IMR-90 (cell line): ENCODE results near the gene POLR2M. TPM values are rescaled to one million over a fixed set of nuclear protein-coding genes. Genes with fewer than 3 reads are reported as not detected.

Experiments used
- ATAC-seq: fragments of 200-7000 bp; cut with Tn5 transposase; 2 replicates; pipeline ENCODE4 v1.9.1; 2020; ENCODE audit warnings: low read depth, mild to moderate bottlenecking, moderate library complexity
- BruUV-seq: library from RNA; stranded (reverse); fragments of 400-500 nt; replicated peaks from 2 replicates; lab custom pipeline; 2021; lab: Mats Ljungman, UMichigan
- CTCF ChIA-PET: fragments of 300-600 bp; formaldehyde crosslinking; extraction: SDS; loops from one replicate; lab custom pipeline; 2021; ENCODE audit warnings: antibody characterized with exemption; lab: Yijun Ruan, JAX
- POLR2A ChIA-PET: fragments of 300-600 bp; sonication (Branson Sonifier 250); formaldehyde crosslinking; loops from one replicate; lab custom pipeline; 2022; ENCODE audit warnings: antibody characterized with exemption; ENCODE audit not compliant: unreplicated experiment; lab: Charles Lee
- DNase-seq: peaks from one replicate; pipeline ENCODE4 v3.0.0; 2013
- H2AFZ ChIP-seq: replicated peaks from 2 replicates; pipeline ENCODE3; 2013; ENCODE audit warnings: low read length, mild to moderate bottlenecking; ENCODE audit not compliant: poor library complexity
- H2AK5ac ChIP-seq: 2 replicates; pipeline ENCODE4 v1.6.1; 2013; ENCODE audit warnings: low read depth, low read length, inconsistent platforms
- H2AK9ac ChIP-seq: replicated peaks from 2 replicates; pipeline ENCODE3; 2013; ENCODE audit warnings: mild to moderate bottlenecking, low read depth, low read length, moderate library complexity; ENCODE audit not compliant: poor library complexity
- H2BK120ac ChIP-seq: 2 replicates; pipeline ENCODE4 v1.6.1; 2013; ENCODE audit warnings: low read depth, low read length, inconsistent platforms
- H2BK15ac ChIP-seq: 3 replicates; pipeline ENCODE4 v1.6.1; 2013; ENCODE audit warnings: low read depth, low read length, inconsistent platforms
- H2BK20ac ChIP-seq: 2 replicates; pipeline ENCODE4 v1.6.1; 2013; ENCODE audit warnings: low read depth, mild to moderate bottlenecking, inconsistent platforms, low read length, moderate library complexity
- H2BK5ac ChIP-seq: 2 replicates; pipeline ENCODE4 v1.6.1; 2013; ENCODE audit warnings: mild to moderate bottlenecking, low read depth, low read length, inconsistent platforms; ENCODE audit not compliant: poor library complexity, severe bottlenecking
- H3K14ac ChIP-seq: replicated peaks from 2 replicates; pipeline ENCODE4 v1.6.1; 2013; ENCODE audit warnings: low read depth, low read length, inconsistent platforms
- H3K18ac ChIP-seq: 2 replicates; pipeline ENCODE4 v1.6.1; 2013; ENCODE audit warnings: low read depth, low read length, control low read depth
- H3K23ac ChIP-seq: 2 replicates; pipeline ENCODE4 v1.6.1; 2013; ENCODE audit warnings: low read depth, low read length, inconsistent platforms
- H3K27ac ChIP-seq: 2 replicates; pipeline ENCODE4 v1.5.1; 2013; ENCODE audit warnings: mild to moderate bottlenecking, control low read depth, low read length; ENCODE audit not compliant: insufficient read depth
- H3K27me3 ChIP-seq: 2 replicates; pipeline ENCODE4 v1.6.1; 2013; ENCODE audit warnings: low read length; ENCODE audit not compliant: control insufficient read depth, insufficient read depth
- H3K36me3 ChIP-seq: 2 replicates; pipeline ENCODE4 v1.6.1; 2013; ENCODE audit warnings: low read length, mixed read lengths; ENCODE audit not compliant: control insufficient read depth, insufficient read depth
- H3K4ac ChIP-seq: 2 replicates; pipeline ENCODE4 v1.6.1; 2013; ENCODE audit warnings: low read depth, low read length, inconsistent platforms
- H3K4me1 ChIP-seq: 2 replicates; pipeline ENCODE4 v1.6.1; 2013; ENCODE audit warnings: low read length, mixed read lengths; ENCODE audit not compliant: control insufficient read depth, insufficient read depth
- H3K4me2 ChIP-seq: 2 replicates; pipeline ENCODE4 v1.6.1; 2013; ENCODE audit warnings: low read depth, mild to moderate bottlenecking, control low read depth, low read length, moderate library complexity
- H3K4me3 ChIP-seq: 2 replicates; pipeline ENCODE4 v1.5.1; 2013; ENCODE audit warnings: low read depth, mild to moderate bottlenecking, control low read depth, low read length, moderate library complexity; ENCODE audit not compliant: insufficient read depth
- H3K56ac ChIP-seq: 2 replicates; pipeline ENCODE4 v1.6.1; 2013; ENCODE audit warnings: low read length, inconsistent platforms; ENCODE audit not compliant: insufficient read depth; ENCODE audit errors: extremely low read depth
- H3K79me1 ChIP-seq, 2 experiments: 2 replicates each; pipeline ENCODE4 v1.6.1; 2013; ENCODE audit warnings: low read length in 2 of 2, inconsistent platforms in 1 of 2, low read depth in 1 of 2
- H3K9ac ChIP-seq: 2 replicates; pipeline ENCODE4 v1.6.1; 2013; ENCODE audit warnings: low read depth, low read length, control low read depth
- H3K9me1 ChIP-seq: 2 replicates; pipeline ENCODE4 v1.6.1; 2013; ENCODE audit warnings: low read length, inconsistent platforms; ENCODE audit not compliant: insufficient read depth
- H3K9me3 ChIP-seq: 2 replicates; pipeline ENCODE4 v1.6.1; 2013; ENCODE audit warnings: low read length; ENCODE audit not compliant: control insufficient read depth, insufficient read depth
- H4K20me1 ChIP-seq: 2 replicates; pipeline ENCODE4 v1.6.1; 2013; ENCODE audit warnings: low read length, inconsistent platforms; ENCODE audit not compliant: insufficient read depth
- H4K5ac ChIP-seq: 2 replicates; pipeline ENCODE4 v1.6.1; 2013; ENCODE audit warnings: mild to moderate bottlenecking, low read depth, low read length, control low read depth
- H4K8ac ChIP-seq, 2 experiments: 2 replicates each; pipeline ENCODE4 v1.6.1; 2013; ENCODE audit warnings: low read depth in 2 of 2, low read length in 2 of 2, control low read depth in 1 of 2, inconsistent platforms in 1 of 2
- H4K91ac ChIP-seq: 2 replicates; pipeline ENCODE4 v1.6.1; 2013; ENCODE audit warnings: low read depth, low read length, inconsistent platforms; ENCODE audit not compliant: insufficient read depth
- BHLHE40 ChIP-seq: fragments of 150-350 bp; IDR thresholded peaks from 2 replicates; pipeline ENCODE4 v1.6.1; 2016; ENCODE audit warnings: mild to moderate bottlenecking, low read depth, low read length
- CEBPB ChIP-seq: IDR thresholded peaks from 2 replicates; pipeline ENCODE4 v1.6.1; 2012; ENCODE audit warnings: low read depth, low read length, improper control_type of control experiment
- CHD1 ChIP-seq: IDR thresholded peaks from 2 replicates; pipeline ENCODE4 v1.6.1; 2012; ENCODE audit warnings: low read depth, low read length, improper control_type of control experiment
- FOS ChIP-seq: fragments of 150-350 bp; IDR thresholded peaks from 2 replicates; pipeline ENCODE4 v1.6.1; 2016; ENCODE audit warnings: low read depth, low read length
- MAFK ChIP-seq: IDR thresholded peaks from 2 replicates; pipeline ENCODE4 v1.6.1; 2012; ENCODE audit warnings: low read depth, low read length, improper control_type of control experiment
- MAZ ChIP-seq: IDR thresholded peaks from 2 replicates; pipeline ENCODE4 v1.6.1; 2012; ENCODE audit warnings: low read depth, mild to moderate bottlenecking, low read length, improper control_type of control experiment, moderate library complexity, borderline replicate concordance
- MXI1 ChIP-seq: IDR thresholded peaks from 2 replicates; pipeline ENCODE4 v1.6.1; 2012; ENCODE audit warnings: low read depth, mild to moderate bottlenecking, low read length, moderate library complexity, borderline replicate concordance
- NFE2L2 ChIP-seq: fragments of 150-350 bp; IDR thresholded peaks from 2 replicates; pipeline ENCODE4 v1.6.1; 2016; ENCODE audit warnings: low read depth, mild to moderate bottlenecking, low read length
- POLR2A ChIP-seq: IDR thresholded peaks from 2 replicates; pipeline ENCODE4 v1.6.1; 2012; ENCODE audit warnings: mild to moderate bottlenecking, low read depth, low read length
- RAD21 ChIP-seq: IDR thresholded peaks from 2 replicates; pipeline ENCODE4 v1.6.1; 2012; ENCODE audit warnings: low read length, improper control_type of control experiment
- RCOR1 ChIP-seq: IDR thresholded peaks from 2 replicates; pipeline ENCODE4 v1.6.1; 2012; ENCODE audit warnings: mild to moderate bottlenecking, low read length, improper control_type of control experiment; ENCODE audit not compliant: insufficient replicate concordance
- RFX5 ChIP-seq: IDR thresholded peaks from 2 replicates; pipeline ENCODE4 v1.8.0; 2012; ENCODE audit warnings: low read depth, mild to moderate bottlenecking, low read length, moderate library complexity
- SMC3 ChIP-seq: fragments of 150-350 bp; IDR thresholded peaks from 2 replicates; pipeline ENCODE4 v1.6.1; 2016; ENCODE audit warnings: low read depth, mild to moderate bottlenecking, antibody characterized with exemption, low read length, moderate library complexity
- USF2 ChIP-seq: fragments of 150-350 bp; IDR thresholded peaks from 2 replicates; pipeline ENCODE4 v1.6.1; 2017; ENCODE audit warnings: mild to moderate bottlenecking, antibody characterized with exemption, low read length, low read depth
- WGBS, 2 experiments: methylation state at CpG; one replicate each; pipeline versions ENCODE4 v1.1.5 to v1.1.7; 2013; ENCODE audit warnings: missing lambda C conversion rate in 2 of 2; ENCODE audit not compliant: insufficient read length in 1 of 2; ENCODE audit errors: extremely low coverage in 2 of 2; 5-methylcytosine and 5-hydroxymethylcytosine counted together
- dilution Hi-C: fragments of 300-500 bp; cut with HindIII; formaldehyde crosslinking; loops from one replicate; pipeline ENCODE4 v1.14.3; 2018; ENCODE audit warnings: low sequenced_read_pairs; ENCODE audit not compliant: unreplicated experiment
- in situ Hi-C: fragments of 300-500 bp; cut with MboI; formaldehyde crosslinking; loops from 3 replicates; pipeline ENCODE4 v1.14.3; 2019; ENCODE audit warnings: low sequenced_read_pairs, inconsistent platforms, mixed read lengths
- intact Hi-C: fragments of 100-400 bp; cut with micrococcal nuclease; formaldehyde crosslinking; loops from 2 replicates; pipeline ENCODE4 v1.10.0; 2022
- polyA plus RNA-seq, 3 experiments: library from polyadenylated mRNA; depleted of rRNA; stranded (reverse); fragments of >200 nt; gene quantifications; 2 replicates each; pipeline ENCODE4 v1.2.3, GENCODE V29; 2012; ENCODE audit warnings: low replicate concordance in 1 of 3
- total RNA-seq: library from RNA; depleted of rRNA; stranded (reverse); fragments of >200 nt; gene quantifications from 2 replicates; pipeline ENCODE4 v1.2.3, GENCODE V29; 2012
- TF ChIP-seq, protein P1 (sequence below): conservative IDR thresholded peaks from 2 replicates; pipeline ENCODE4 v1.5.1; 2012; ENCODE audit warnings: mild to moderate bottlenecking, low read depth, low read length, improper control_type of control experiment

POLR2M gene
- total and polyA plus RNA-seq, 2 of the 4 experiments (the other 2 are of a cell fraction) = 60.8 to 117 TPM

DNA sequence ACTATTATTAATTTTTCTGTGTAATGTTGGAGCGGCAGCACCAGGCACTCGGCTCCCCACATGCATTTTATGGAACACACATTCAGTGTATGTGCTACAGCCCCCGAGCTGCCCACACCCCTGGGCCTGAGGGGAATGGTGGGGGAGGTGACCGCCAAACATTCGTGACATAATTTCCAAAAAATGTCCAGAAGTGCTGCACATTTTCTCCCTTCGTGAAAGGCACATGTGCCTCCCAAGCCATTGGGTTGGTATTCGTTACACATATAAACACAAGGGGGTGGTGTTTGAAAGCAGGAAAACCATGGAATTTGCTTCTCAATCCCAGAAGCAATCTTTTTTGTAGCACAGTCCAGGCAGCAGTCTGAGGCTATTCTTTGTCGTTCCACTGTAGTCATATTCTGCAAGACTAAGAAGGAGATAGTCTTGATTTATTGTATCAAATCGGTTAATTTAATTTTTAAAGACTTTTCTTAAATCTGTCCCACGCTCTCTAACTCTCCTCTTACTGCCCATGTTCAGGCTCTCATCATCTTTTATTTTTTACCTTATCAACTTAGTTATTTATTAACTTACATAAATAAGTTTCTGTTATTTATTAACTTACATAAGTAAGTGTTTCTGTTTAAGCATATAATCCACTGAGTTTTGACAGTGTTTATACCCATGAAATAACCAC, 39.2 kb upstream of the POLR2M start (continued):
- TF ChIP-seq RAD21 = peak; percentile 66

- ATAC-seq = no peak
- H2BK120ac ChIP-seq = no peak overlapping the region
- no peak overlapping the region for H3K18ac ChIP-seq
- no peak overlapping the region for H2AK9ac ChIP-seq
- no CpG with 5 or more reads among the region's 4 CpGs for WGBS, 2 experiments
- H2BK5ac ChIP-seq = no peak overlapping the region
- in situ Hi-C loops (loop anchor here (10.0 kb wide), 1 partner anchor 197 kb away; no protein-coding TSS in a partner anchor), dilution Hi-C loops (no loop called here), intact Hi-C loops (loop anchor here (5.0 to 10.0 kb wide), 2 partner anchors 84 to 407 kb away; no protein-coding TSS in a partner anchor)
- DNase-seq = no peak
- no peaks in the 10 kb centered on the region for H3K79me1 ChIP-seq
- no peak overlapping the region for H2AFZ ChIP-seq
- no peak overlapping the region for H3K9ac ChIP-seq
- no peaks in the 10 kb centered on the region for H3K9me1 ChIP-seq
- no peak overlapping the region for H3K4me2 ChIP-seq
- no peak overlapping the region for H4K5ac ChIP-seq
- ChIA-PET POLR2A (no interaction called here), CTCF (interaction anchor here (0.9 to 1.6 kb wide), 5 partner anchors 9 to 403 kb away, joined by 3 to 6 read pairs (median 4); no protein-coding TSS in a partner anchor)
- H2AK5ac ChIP-seq = no peak overlapping the region
- H4K91ac ChIP-seq = no peak overlapping the region
- H3K4me3 ChIP-seq = no peak overlapping the region
- H3K36me3 ChIP-seq = no peaks in the 10 kb centered on the region
- H3K4ac ChIP-seq = no peak overlapping the region
- no peaks in the 10 kb centered on the region for H4K20me1 ChIP-seq
- no peaks in the 10 kb centered on the region for H3K9me3 ChIP-seq
- no peak overlapping the region for H2BK20ac ChIP-seq
- H3K14ac ChIP-seq = no peak overlapping the region
- H2BK15ac ChIP-seq = no peak overlapping the region
- BruUV-seq = no TSS peak
- no peak overlapping the region for H3K56ac ChIP-seq
- H3K27ac ChIP-seq = no peak overlapping the region
- H3K27me3 ChIP-seq = peaks cover 8% of the 10 kb centered on the region
- H4K8ac ChIP-seq = no peak overlapping the region
- no peaks in the 10 kb centered on the region for H3K4me1 ChIP-seq
- no peak overlapping the region for H3K23ac ChIP-seq
- TF ChIP-seq MAZ (no peak), CEBPB (no peak), RAD21 (no peak), RCOR1 (no peak), POLR2A (no peak), FOS (no peak), NFE2L2 (no peak), RFX5 (no peak), CHD1 (no peak), USF2 (no peak), MXI1 (no peak), BHLHE40 (no peak), MAFK (no peak), SMC3 (no peak)
- TF ChIP-seq, protein P1, sequence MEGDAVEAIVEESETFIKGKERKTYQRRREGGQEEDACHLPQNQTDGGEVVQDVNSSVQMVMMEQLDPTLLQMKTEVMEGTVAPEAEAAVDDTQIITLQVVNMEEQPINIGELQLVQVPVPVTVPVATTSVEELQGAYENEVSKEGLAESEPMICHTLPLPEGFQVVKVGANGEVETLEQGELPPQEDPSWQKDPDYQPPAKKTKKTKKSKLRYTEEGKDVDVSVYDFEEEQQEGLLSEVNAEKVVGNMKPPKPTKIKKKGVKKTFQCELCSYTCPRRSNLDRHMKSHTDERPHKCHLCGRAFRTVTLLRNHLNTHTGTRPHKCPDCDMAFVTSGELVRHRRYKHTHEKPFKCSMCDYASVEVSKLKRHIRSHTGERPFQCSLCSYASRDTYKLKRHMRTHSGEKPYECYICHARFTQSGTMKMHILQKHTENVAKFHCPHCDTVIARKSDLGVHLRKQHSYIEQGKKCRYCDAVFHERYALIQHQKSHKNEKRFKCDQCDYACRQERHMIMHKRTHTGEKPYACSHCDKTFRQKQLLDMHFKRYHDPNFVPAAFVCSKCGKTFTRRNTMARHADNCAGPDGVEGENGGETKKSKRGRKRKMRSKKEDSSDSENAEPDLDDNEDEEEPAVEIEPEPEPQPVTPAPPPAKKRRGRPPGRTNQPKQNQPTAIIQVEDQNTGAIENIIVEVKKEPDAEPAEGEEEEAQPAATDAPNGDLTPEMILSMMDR = no peak
Observed at GRCh38 chr15:57668016-57668415, 38.5 kb upstream of the POLR2M start.
